NCI-H2107 treated with DMSO at 0.1 percent for 48 hours (cell line): ENCODE results near the gene DUS3L.
"Not testable (repeated sequence)": the region's sequence is repeated elsewhere in the genome, so short reads cannot be mapped to it uniquely, and the experiment has no call there.

Experiments used
- DNase-seq: peaks from one replicate; lab custom pipeline; 2025; ENCODE audit not compliant: unreplicated experiment; lab: John Stamatoyannopoulos, UW

DUS3L gene

DNA sequence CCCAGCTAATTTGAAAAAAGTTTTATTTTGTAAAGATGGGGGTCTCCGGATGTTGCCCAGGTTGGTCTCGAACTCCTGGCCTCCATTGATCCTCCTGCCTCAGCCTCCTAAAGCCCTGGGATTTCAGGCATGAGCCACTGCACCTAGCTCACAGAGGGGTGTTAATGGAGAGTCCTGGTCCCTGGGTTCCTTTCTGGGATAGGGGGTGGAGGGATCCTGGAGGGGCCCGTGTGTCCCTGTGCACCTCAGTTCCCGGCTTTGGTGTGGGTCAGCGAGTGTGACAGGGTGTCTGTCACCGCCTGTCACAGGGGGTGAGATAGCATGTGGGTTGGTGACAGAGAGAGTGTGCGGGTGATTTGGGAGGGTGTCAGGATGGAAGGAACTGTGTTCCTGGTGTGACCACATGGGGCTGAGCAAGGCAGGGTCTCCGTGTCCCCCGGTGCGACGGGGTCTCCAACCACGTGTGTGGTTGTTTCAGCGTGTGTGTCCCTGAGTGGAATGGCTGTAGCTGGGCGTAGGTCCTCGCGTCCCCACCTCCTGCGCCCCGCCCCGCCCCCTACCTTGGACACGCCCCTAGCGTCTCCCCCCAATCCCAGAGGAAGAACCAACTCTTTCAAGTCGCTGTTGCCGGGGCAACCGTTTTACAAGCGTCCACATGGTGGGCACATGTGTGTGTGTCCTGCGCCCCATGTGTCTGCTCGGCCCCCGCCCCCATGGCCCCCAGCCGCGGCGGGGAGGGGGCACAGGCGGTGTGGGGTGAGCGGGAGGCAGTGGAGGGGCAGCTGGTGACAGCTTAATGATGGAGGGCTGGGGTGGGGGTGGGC lies 11.0 kb upstream of the DUS3L start:
- no peak for DNase-seq

DNA sequence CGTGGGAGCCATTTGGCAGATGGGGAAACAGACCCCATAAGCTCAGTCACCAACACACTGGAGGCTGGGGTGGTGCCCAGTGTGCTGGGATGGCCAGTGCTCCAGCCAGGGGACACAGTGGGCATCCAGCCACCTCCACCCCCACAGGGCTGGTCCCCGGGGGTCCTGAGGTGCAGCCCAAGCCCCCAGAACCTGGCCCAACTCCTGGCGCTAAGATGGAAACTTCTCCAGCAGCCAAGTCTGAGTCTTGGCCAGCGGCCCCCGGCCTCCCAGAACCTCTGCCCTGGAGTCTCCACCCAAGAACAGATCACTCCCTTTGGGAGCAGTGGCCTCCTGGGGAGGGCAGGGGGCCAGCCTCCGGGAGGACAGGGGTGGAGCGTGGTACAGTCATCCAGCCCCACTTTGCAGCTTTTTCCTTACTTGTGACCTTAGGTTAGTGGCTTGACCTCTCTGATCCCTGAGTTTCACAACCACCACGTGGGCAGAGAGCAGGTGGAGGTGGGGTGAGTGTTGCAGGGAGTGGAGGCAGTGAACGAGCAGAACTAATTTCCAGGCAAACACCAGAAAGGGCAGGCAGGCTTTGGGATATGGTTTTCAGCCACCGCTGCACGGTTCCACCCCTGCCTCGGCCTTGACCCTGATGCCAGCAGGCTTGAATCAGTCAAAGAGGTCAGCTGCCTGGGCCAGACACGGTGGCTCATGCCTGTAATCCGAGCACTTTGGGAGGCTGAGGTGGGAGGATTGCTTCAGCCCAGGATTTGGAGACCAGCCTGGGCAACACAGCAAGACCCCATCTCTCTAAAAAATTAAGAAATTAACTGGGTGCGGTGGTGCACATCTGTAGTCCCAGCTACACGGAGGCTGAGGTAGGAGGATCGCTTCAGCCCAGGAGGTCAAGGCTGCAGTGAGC lies 9.7 kb upstream of the DUS3L start:
- DNase-seq, result no peak

DNA sequence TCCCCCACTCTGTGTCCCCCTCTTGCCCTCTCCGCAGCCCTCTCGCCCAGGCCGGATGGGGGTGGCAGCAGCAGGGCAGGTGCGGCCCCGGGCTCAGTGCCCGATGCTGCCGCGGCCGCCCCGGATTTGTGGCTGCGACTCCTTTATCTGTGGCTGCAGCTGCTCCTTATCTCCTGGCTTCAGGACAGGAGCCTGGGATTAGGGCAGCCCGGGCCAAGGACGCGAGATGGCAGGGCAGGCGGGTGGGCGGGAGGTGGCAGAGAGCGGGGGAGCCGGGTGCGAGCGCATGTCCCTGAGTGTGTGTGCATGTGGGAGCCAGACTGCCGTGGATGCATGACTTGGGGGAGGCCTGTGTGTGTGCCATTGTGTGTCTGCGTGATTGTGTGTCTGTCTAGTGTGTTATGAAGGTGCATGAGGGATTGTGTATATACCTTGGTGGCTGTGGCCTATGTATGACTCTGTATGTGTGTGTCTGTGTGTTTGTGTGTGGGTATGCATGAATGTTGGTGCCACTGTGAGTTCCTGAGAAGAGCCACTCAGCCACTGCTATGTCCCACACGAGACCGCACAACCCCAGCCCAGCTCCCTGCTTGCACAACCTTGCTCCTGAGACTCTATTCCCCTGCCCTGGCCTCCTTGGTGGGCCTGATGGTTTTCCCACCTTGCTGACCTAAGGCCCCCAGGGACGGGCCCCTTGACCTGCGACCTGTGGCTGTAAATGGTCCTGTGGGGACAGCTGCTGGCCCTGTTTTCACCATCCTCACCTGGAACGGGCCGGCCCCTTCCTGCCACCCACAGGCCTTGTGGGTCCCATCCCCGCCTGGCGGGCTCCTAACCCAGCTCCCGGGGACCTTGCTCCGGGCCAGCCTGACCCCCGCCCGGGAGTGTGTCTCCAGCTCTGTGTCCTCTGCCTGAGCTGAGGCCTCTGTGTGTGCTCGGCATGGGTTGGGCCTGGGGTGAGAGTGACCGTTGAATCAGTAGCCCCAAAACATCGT lies 8.6 kb upstream of the DUS3L start:
- DNase-seq, result peak; percentile 28

DNA sequence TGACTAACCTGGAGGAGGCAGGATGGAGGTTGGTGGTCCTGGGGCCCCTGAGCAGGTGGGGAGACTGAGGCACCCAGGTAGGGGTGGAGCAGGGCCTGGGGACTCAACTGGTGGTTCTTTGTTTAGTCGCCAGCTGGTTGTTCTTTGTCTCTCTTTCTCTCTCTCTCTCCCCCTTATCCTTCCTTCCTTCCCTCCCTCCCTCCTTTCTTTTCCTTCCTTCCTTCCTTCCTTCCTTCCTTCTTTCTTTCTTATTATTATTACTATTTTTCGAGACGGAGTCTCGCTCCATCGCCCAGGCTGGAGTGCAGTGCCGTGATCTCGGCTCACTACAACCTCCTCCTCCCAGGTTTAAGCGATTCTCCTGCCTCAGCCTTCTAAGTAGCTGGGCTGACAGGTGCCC lies 7.3 kb upstream of the DUS3L start:
- no peak for DNase-seq

DNA sequence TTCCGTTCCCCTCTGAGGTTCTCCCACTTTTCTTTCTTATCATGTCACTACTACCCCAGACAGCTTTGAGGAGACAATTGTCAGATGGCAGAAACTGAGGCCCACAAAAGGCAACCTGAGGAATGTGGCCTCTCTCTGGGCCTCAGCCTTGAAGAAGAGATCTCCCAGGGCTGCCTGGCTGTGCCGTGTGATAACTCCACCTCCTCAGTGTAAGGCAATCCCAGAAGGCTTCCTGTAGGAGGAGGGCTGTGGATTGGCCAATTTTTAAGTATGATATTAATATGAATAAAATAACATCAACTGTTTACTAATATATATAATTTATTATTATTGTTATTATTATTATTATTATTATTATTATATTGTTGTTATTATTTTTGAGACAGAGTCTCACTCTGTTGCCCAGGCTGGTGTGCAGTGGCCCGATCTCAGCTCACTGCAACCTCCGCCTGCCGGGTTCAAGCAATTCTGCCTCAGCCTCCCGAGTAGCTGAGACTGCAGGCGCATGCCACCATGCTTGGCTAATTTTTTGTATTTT lies 4.5 kb upstream of the DUS3L start:
- no peak for DNase-seq

DNA sequence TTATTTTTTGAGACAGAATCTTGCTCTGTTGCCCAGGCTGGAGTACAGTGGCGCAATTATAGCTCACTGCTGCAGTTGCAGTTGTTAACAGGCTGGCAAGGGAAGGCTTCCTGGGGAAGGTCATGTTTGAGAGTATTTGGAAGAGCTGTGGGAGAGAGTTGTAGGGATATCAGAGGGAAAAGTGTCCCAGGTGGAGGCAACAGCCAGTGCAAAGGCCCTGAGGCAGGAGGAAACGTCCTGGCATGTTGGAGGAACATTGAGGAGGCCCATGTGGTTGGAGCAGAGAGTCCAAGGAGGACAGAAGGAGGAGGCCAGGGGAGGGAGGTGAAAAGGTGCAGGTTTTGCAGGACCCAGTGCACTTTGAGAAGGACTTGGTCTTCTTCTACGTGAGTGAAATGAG lies 2.2 kb upstream of the DUS3L start:
- DNase-seq, result no peak

DNA sequence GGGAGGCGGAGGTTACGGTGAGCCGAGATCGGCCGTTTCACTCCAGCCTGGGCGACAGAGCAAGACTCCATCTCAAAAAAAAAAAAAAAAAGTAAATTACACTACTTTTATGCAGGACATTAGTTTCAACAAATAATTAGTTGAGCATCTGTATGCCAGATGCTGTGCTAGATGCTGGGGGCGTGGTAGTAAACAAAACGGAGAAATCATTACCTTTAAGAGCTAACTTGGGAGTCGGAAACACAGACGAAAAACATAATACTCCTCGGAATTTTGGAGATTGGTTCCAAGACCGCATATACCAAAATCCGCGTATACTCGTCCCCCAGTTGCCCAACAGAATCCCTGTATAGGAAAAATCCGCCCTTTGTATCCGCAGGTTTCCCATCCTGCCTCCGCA lies 1.3 kb upstream of the DUS3L start:
- no peak for DNase-seq

DNA sequence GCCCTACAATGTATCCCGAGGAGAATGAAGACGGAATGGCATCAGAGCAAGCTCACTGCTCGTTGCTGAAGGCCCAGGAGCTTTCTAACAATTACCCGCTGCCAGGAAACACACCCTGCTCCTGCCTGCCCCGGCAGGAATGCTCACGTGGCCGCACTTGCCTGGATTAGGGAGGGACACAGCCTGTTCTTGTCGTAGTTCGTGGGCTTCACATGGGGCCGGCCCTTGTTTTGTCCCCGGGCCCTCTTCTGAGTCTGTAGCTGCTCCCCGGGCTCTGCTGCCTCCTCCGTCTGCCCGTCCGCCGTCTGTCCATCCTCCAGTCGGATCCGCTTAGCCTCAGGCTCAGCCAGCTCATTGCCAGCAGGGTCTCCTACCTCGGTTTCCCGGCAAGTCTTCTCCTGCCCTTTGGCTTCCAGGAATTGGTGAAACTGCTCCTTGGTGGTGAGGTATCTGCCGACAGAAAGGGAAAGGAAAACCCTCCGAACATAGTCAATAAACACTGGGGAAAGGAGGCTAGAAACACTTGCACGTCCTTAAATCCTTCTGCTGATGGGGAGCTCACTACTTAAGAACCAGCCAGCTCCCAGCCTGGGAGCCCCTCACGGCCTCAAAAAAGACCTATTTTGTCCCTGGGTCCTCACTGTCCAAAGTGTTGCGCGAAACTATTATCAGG lies 941 bp downstream of the DUS3L start:
- DNase-seq, result no peak

DNA sequence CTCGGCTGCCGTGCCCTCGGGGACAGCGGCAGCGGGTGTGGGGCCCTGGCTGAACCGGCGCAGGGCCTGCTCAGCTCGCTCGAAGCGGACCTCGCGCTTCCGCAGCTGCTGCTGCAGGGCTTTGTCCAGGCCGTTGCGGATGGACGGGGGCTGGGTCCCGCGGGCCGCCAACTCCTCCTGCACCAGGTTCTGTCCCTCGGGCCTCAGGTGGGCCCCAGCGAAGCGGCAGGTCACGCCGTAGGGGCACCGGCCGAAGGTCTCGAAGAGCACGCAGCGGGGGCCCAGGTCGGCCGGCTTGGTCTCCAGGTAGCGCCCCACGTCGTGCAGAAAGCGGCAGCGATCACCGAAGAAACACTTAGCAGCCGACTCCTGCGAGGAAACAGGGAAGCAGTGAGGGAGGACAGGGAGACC lies 1.6 kb downstream of the DUS3L start:
- DNase-seq, result no peak

DNA sequence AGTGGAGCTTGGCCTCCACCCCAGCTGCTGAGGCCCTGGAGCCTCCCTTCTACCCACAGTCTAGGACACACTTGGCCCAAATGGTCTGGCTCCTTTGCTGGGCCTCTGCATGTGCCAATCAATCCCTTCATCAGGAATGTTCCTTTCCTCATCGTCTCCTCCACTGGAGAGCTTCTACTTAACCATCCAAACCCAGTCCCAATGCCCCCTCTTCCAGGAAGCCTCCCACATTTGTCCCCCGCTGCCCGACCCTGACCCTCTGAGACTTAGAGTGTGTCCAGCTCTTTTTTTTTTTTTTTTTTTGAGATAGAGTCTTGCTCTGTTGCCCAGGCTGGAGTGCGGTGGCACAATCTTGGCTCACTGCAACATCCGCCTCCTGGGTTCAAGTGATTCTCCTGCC lies 2.5 kb downstream of the DUS3L start:
- no peak for DNase-seq

DNA sequence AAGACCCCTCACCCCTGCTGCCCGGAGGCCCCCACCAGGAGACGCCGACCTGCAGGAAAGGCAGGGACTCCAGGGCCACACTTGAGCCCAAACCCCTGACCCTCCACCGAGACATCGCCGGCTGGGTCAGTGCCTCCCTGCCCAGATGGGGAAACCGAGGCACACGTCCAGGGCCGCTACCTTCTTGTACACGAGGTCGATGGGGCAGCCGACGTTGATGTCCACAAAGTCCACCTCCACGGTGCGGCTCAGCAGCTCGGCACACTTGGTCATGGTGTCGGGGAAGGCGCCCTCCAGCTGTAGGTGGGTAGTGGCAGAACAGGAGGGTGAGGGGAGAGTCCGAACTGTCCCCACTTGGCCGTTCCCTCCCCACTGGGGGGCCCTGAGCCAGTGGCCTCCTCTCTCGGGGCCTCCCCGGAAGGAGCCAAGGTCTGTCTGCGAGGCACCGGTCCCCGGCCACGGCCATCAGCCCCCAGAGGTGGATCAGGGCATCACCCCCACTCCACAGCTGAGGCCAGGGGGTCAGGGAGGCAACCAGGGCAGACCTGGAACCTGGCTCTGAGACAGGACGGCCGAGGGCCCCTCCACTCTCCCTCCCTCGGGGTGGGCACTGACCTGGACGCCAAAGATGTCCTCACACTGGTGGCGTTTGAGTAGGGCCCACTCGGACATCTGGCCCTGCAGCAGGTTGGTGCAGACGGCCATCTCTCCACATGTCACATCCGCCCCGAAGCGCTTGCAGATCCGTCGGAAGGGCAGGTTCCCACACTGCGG lies 3.4 kb downstream of the DUS3L start:
- no peak for DNase-seq

DNA sequence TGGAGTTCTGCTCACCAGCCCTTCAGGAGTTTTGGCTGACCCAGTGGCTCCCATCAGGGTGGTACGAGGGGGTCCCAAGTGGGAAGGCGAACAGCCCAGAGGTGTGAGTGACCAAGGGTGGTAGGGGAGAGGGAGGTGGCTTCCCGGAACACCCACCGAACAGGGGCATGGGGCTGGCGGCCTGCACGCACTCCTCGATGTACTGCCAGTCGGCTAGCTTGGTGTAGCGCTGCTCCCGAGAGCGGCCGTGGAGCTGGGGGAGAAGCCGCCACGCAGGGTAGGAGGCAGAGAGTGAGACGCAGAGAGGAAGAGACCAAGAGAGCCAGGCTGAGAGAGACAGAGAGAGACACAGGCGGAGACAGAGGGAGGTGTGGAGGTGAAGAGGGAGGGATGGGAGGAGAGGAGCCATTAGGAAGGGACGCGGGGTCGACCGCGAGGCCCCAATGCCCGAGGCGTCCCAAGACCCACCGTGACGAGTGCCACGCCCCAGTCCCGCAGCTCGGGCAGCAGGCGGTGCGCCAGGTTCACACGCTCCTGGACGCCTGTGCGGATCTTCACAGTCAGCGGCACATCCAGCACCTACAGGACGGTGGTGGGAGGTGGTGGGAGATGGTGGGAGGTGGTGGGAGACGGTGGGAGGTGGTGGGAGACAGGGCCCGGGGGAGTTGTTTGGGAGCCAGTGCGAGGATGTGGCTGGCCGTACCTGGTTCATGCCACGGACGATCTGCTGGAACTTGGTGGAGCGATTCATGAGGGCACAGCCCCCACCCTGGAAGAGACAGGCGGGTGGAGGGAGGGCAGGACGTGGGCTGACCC lies 4.2 kb downstream of the DUS3L start:
- DNase-seq, result no peak

DNA sequence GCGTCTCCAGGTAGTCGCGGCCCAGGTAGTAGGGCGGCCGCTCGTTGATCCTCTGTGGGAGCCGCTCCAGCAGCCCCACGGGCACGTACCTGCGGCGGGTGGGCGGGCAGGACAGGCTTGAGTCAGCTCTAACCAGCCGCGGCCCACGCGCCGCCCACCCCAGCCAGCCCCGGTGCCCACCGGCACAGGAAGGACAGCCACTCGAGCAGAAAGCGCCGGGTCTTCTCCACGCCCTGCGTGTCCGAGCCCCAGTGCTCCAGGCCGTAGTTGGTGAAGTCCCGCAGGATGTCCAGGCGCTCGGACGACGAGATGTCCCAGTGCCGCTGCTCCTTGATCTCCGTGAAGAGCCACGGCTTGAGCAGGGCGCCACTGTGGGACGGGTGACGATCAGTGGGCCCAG lies 5.5 kb downstream of the DUS3L start:
- no peak for DNase-seq

DNA sequence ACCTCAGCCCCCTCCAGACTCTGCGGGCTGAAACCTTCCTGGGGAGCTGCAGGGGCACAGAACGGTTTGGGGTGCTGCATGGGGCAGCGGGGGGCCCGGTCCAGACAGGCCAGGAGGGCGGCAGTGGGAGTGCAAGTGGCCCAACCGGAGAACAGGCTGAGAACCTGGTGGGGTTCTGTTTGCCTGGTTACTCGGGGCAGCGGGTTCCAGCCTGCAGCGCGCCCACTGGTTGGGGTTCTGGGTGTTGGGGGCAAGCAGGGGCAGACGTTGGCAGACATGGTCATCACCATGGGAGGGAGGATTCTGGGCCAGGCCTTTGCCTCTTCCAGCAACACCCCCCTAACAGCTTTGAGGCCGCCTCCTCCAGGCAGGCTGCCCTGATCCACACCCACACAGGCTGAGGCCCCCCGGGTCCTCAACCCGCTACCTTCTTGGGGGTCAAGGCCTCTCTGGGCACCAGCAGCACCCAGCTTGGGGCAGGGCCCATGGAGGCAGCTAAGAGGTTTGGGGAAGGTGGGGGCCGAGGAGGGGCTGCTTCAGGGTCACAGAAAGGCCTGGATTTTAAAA lies 6.3 kb downstream of the DUS3L start, which contains the start of gene PRR22:
Gene PRR22, minus strand, starts transcription at position 166 of the 567 bp plus-strand sequence. Its CDS starts 86 bp downstream, at position 80.
- no peak for DNase-seq

DNA sequence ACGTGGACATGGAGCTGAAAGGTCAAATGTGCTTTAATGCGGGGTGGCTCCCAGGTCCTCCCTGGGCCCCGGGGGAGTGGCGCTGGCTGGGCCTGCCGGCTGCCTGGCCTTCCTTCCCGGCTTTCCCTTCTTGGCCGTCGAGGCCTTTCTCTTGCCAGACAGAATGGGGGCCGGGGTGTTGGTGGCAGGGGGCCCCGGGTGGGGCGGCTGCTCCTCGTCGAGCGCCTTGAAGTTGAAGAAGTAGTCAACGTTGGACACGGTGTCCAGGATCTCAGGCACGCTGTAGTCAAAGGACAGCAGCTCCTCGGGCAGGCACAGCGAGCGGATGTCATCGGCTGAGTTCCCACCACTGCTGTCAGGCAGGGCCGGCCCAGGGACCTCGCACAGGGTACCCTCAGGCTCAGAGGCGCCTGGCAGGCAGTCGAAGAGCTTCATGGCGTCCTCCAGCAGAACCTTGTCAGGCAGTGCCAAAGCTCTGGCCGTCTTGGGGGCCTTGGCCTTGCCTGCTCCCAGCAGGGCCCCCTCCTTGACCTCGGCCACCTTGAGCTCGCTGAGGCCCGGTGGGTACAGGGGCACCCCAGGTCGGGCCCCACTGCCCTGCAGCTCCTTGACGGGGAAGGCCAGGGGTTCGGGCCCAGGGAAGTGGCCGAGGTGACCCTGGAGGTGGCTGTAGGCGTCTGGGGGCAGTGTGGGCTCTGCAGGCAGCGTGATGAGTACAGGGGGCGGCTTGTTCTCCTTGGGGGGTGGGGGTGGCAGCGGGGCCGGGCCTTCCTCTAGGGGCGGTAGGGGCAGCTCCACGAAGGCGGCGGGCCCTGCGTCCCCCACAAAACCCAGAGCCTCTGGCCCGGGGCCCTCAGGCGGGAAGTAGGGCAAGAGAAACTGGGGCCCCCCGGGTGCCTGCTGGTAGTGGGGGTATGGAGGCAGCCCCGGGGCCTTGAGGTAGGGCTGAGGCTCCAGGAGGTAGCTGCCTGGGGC lies 7.7 kb downstream of the DUS3L start:
- no peak for DNase-seq

DNA sequence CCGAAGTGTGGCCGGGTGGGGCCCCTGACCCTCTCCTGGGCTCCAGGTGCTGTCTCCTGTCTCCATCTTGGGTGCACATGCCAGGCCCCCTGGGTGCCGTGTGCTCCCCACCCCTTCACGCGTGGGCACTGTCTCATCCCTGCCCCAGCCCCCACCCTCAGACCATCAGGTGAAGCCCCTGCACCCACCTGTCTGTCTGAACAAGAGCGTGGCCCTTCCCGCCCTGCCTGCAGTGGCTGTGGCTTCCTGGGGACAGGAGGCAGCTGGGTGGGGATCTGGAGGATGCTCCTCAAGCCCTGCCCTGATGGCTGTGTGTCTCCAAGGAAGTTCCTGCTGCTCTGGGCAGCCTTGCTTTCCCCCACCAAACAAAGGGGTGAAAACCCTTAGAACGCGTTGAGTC lies 8.6 kb downstream of the DUS3L start:
- DNase-seq, result no peak

DNA sequence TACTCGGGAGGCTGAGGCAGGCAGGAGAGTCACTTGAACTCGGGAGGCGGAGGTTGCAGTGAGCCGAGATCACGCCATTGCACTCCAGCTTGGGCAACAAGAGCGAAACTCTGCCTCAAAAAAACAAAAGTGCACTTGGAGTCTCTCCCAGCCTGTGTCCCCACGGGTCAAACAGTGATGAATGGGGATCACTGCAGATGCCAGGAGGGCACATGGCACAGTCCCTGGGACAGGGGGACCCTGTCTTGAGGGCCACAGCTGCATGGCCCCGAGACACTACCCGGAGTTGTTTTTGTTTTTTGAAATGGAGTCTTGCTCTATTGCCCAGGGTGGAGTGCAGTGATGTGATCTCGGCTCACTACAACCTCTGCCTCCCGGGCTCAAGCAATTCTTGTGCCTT lies 10.0 kb downstream of the DUS3L start:
- DNase-seq, result not testable (repeated sequence)
